ENCODE data around the gene ATP2A1. TPM values are rescaled to one million over a fixed set of nuclear protein-coding genes. Genes with fewer than 3 reads are reported as not detected.

ATP2A1 gene
- total RNA-seq, 1 experiment from 2014 or later, result 10.3 TPM

DNA sequence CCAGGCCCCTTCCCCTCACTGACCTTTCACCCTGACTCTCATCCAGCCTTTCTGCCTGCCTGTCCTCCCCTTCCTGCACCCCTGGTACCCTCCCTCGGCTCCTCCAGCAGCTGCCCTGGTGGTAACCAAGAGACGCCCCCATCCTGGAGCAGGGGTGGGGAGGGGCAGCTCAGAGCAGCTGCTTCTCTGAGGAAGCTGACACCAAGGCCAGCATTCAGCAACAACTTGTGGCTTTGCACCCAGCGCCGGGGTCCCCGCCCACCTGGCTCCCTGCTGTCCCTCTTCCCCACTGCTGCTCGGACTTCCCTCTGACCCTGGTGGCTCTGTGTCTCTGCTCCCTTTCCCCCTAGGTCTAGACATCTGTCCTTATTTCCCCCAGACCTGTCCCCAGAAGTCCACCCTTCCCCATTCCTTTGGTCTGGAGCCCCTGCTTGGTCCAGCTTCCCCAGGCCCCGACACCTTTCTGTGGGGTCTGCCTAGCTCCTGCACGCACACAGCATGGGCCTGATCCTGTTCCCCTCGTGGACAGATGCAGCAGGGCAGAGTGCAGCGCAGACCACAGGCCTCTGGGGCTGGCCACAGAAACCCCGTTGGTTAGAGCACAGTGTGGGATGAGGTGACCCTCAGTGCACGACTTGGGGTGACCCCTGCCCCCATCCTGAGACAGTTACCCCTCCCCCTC is 1.2 kb upstream of the ATP2A1 start:
- intact Hi-C loops (cut with micrococcal nuclease), result loop anchor here (5.0 kb wide), 1 partner anchor 35 kb away; no protein-coding TSS in a partner anchor
- H3K36me3 ChIP-seq (ENCODE audit: control insufficient read depth in 1 of 2, insufficient read depth in 2 of 2, low read length in 2 of 2), result peaks cover 6 to 9% of the 10 kb centered on the region in 2 experiments; a peak in 2 of 4 replicates
- H3K4me1 ChIP-seq (ENCODE audit: control insufficient read depth in 1 of 2, insufficient read depth in 2 of 2, low read length in 2 of 2), result peaks cover 5 to 17% of the 10 kb centered on the region in 2 experiments; a peak in 2 of 4 replicates
- no peak overlapping the region for H3K27ac ChIP-seq (ENCODE audit: low read depth, low read length)
- no peaks in the 10 kb centered on the region for H3K9me2 ChIP-seq (ENCODE audit: insufficient read depth)
- ATAC-seq, result no peak
- BruUV-seq (replicated peaks), result no TSS peak
- RAD21 ChIA-PET (ENCODE audit: low non-redundant PET in 1 of 2, low total read pairs in 2 of 2, uncharacterized antibody in 2 of 2, unreplicated experiment in 2 of 2), result no interaction called here
- no peaks in the 10 kb centered on the region for H3K79me2 ChIP-seq (ENCODE audit: insufficient read depth, low read length)
- no peak overlapping the region for H2AFZ ChIP-seq (ENCODE audit: low read depth, low read length, poor library complexity, severe bottlenecking)
- H4K20me1 ChIP-seq (ENCODE audit: insufficient read depth), result no peaks in the 10 kb centered on the region
- H3K4me2 ChIP-seq (ENCODE audit: low read length), result no peak overlapping the region
- no peak overlapping the region for H3K9ac ChIP-seq (ENCODE audit: low read length)
- DNase-seq (ENCODE audit: low read depth, low spot score), result no peak
- H3K4me3 ChIP-seq (replicated peaks in 1 of 2; ENCODE audit: low read depth in 1 of 2, low read length in 2 of 2), result no peak overlapping the region
- H3K27me3 ChIP-seq (ENCODE audit: insufficient read depth, low read length), result no peaks in the 10 kb centered on the region
- POLR2A ChIA-PET, result no interaction called here
- TF ChIP-seq FOSL1 (IDR thresholded peaks at IDR 0.05; ENCODE audit: low read depth) (no peak), CBX3 (IDR thresholded peaks at IDR 0.05; ENCODE audit: low read depth) (no peak), EZH2phosphoT487 (IDR thresholded peaks at IDR 0.05; ENCODE audit: borderline replicate concordance) (no peak), RAD21 (IDR thresholded peaks at IDR 0.05; ENCODE audit: low read depth) (no peak), EGR1 (IDR thresholded peaks at IDR 0.05; ENCODE audit: low read depth) (no peak), ELF1 (IDR thresholded peaks at IDR 0.05; ENCODE audit: borderline replicate concordance, low read depth) (no peak), TCF7L2 (IDR thresholded peaks at IDR 0.05; ENCODE audit: borderline replicate concordance, extremely low read depth, insufficient read depth, insufficient read length) (no peak), EZH2 (IDR thresholded peaks at IDR 0.05) (no peak), CEBPB (IDR thresholded peaks at IDR 0.05; ENCODE audit: low read depth) (no peak), JUND (IDR thresholded peaks at IDR 0.05) (no peak), SP1 (IDR thresholded peaks at IDR 0.05; ENCODE audit: low read depth) (no peak), POLR2AphosphoS5 (IDR thresholded peaks at IDR 0.05; ENCODE audit: low read depth, low read length) (no peak), ZFX (IDR thresholded peaks at IDR 0.05) (no peak), YY1 (IDR thresholded peaks at IDR 0.05; ENCODE audit: extremely low read depth, insufficient replicate concordance, low read depth, low read length) (no peak)
- TF ChIP-seq, protein P1, sequence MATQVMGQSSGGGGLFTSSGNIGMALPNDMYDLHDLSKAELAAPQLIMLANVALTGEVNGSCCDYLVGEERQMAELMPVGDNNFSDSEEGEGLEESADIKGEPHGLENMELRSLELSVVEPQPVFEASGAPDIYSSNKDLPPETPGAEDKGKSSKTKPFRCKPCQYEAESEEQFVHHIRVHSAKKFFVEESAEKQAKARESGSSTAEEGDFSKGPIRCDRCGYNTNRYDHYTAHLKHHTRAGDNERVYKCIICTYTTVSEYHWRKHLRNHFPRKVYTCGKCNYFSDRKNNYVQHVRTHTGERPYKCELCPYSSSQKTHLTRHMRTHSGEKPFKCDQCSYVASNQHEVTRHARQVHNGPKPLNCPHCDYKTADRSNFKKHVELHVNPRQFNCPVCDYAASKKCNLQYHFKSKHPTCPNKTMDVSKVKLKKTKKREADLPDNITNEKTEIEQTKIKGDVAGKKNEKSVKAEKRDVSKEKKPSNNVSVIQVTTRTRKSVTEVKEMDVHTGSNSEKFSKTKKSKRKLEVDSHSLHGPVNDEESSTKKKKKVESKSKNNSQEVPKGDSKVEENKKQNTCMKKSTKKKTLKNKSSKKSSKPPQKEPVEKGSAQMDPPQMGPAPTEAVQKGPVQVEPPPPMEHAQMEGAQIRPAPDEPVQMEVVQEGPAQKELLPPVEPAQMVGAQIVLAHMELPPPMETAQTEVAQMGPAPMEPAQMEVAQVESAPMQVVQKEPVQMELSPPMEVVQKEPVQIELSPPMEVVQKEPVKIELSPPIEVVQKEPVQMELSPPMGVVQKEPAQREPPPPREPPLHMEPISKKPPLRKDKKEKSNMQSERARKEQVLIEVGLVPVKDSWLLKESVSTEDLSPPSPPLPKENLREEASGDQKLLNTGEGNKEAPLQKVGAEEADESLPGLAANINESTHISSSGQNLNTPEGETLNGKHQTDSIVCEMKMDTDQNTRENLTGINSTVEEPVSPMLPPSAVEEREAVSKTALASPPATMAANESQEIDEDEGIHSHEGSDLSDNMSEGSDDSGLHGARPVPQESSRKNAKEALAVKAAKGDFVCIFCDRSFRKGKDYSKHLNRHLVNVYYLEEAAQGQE (IDR thresholded peaks at IDR 0.05; ENCODE audit: low read depth), result no peak
- TF ChIP-seq, protein P2, sequence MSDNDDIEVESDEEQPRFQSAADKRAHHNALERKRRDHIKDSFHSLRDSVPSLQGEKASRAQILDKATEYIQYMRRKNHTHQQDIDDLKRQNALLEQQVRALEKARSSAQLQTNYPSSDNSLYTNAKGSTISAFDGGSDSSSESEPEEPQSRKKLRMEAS (IDR thresholded peaks at IDR 0.05), result no peak
- CTCF ChIA-PET, result no interaction called here
- H3K9me3 ChIP-seq (ENCODE audit: control insufficient read depth in 1 of 2, insufficient read depth in 1 of 2, low read depth in 1 of 2, low read length in 2 of 2), result no peaks in the 10 kb centered on the region

All from HCT116 (cell line).